Fibroblast of mammary gland (primary cell): ENCODE data around the gene CAB39.

ENCODE experiments used
- DNase-seq: peaks from one replicate; pipeline ENCODE4 v3.0.0-alpha.2; 2010; ENCODE audit warnings: low read depth
- H3K4me3 ChIP-seq: 2 replicates; pipeline ENCODE4 v1.5.1; 2011; ENCODE audit warnings: low read depth, mild to moderate bottlenecking, low read length, moderate library complexity; ENCODE audit not compliant: control insufficient read depth
- CTCF ChIP-seq: conservative IDR thresholded peaks from 2 replicates; pipeline ENCODE4 v1.5.1; 2011; ENCODE audit warnings: low read depth, low read length, inconsistent platforms; ENCODE audit not compliant: control insufficient read depth, insufficient read depth

CAB39 gene

DNA sequence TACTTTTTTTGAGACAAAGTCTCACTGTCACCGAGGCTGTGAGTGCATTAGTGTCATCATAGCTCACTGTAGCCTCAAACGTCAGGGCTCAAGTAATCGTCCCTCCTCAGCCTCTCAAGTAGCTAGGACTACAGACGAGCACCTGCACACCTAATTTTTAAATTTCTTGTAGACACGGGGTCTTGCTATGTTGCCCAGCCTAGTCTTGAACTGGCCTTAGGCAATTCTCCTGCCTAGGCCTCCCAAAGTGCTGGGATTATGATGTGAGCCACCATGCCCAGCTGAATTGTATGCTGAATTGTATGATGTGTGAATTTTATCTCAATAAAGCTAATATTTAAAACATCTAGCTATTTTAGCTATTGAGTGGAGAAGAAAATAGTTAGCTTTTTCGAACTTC is 18.9 kb downstream of the CAB39 start:
- DNase-seq = no peak
- H3K4me3 ChIP-seq = no peak overlapping the region
- no peak for TF ChIP-seq CTCF

GRCh38 chr2:230732914-230733401 is 20.3 kb downstream of the CAB39 start:
- no peak for TF ChIP-seq CTCF
- no peak for DNase-seq

GRCh38 chr2:230734247-230735175 is 21.9 kb downstream of the CAB39 start:
- no peak for DNase-seq
- no peak overlapping the region for H3K4me3 ChIP-seq
- no peak for TF ChIP-seq CTCF

More at GRCh38 chr2:230732914-230733401, 20.3 kb downstream of the CAB39 start:
- no peak overlapping the region for H3K4me3 ChIP-seq

GRCh38 chr2:230735884-230736283 is 23.2 kb downstream of the CAB39 start:
- TF ChIP-seq CTCF = no peak
- H3K4me3 ChIP-seq = no peak overlapping the region
- no peak for DNase-seq

- H3K4me3 ChIP-seq = no peak overlapping the region
- no peak for TF ChIP-seq CTCF
- no peak for DNase-seq
Measured at GRCh38 chr2:230737300-230737699, 24.7 kb downstream of the CAB39 start.

DNA sequence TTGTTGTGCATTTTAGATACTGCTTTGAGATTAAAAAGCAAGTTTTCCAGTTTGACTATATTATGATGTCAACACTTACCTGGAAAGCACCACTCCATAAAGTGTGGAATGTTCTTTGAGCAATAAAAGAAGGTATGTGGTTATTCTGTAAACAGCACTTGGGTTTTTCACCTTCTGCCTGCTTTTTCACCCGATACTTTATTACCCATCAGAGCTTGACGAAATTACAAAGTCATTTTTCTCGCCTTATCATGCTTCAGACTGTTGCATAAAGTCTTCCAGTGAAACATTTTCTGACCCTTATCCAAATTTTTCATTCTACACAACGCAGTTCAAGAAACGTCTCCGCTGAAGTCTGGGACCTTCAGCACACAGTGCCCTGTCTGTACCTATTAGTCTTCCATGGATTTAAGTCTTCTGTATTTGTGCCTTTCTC is 25.2 kb downstream of the CAB39 start:
- DNase-seq = no peak
- no peak overlapping the region for H3K4me3 ChIP-seq
- no peak for TF ChIP-seq CTCF
